ENCODE results near the gene SP6.
A peak's percentile ranks its signal among the peaks of the same experiment; 100 is the strongest.

Gene SP6

GRCh38 chr17:47821424-47822391, 29.3 kb downstream of the SP6 start, which contains the start of gene OSBPL7:
Gene OSBPL7 (minus strand): TSS chr17:47821794. CDS start chr17:47820278, 1,516 bp downstream.
- POLR2A ChIA-PET: interaction anchor here (1.3 kb wide), 1 partner anchor 9 kb away, joined by 15 read pairs; the partner anchor contains the start of genes LRRC46 and MRPL10

GRCh38 chr17:47821031-47821423, 29.9 kb downstream of the SP6 start:
- no peak for TF ChIP-seq CTCF (IDR thresholded peaks at IDR 0.05; ENCODE audit: insufficient read depth, low read length, missing control alignments)
- H3K4me3 ChIP-seq (ENCODE audit: low read depth, low read length): peak overlapping the region; percentile 87
- no peak for DNase-seq (ENCODE audit: low read depth, low spot score)
- POLR2A ChIA-PET: interaction anchor here (1.3 kb wide), 1 partner anchor 10 kb away, joined by 15 read pairs; the partner anchor contains the start of genes LRRC46 and MRPL10
- CTCF ChIA-PET: interaction anchor here (1.2 to 3.1 kb wide), 3 partner anchors 10 to 68 kb away, joined by 3 to 23 read pairs (median 10); partner anchors contain the start of genes LRRC46 and MRPL10

More at GRCh38 chr17:47821424-47822391, 29.3 kb downstream of the SP6 start, which contains the start of gene OSBPL7:
- H3K4me3 ChIP-seq (ENCODE audit: low read depth, low read length): peak within 1 kb of the TSS; percentile 87
- CTCF ChIA-PET: interaction anchor here (0.8 to 3.1 kb wide), 7 partner anchors 9 to 197 kb away, joined by 3 to 23 read pairs (median 3); partner anchors contain the start of genes LRRC46 and MRPL10
- peak; percentile 48 for TF ChIP-seq CTCF (IDR thresholded peaks at IDR 0.05; ENCODE audit: insufficient read depth, low read length, missing control alignments)
- DNase-seq (ENCODE audit: low read depth, low spot score): peak; percentile 36

GRCh38 chr17:47820033-47820789, 30.8 kb downstream of the SP6 start:
- H3K4me3 ChIP-seq (ENCODE audit: low read depth, low read length): peak overlapping the region; percentile 87
- POLR2A ChIA-PET: interaction anchor here (0.7 to 2.0 kb wide), 2 partner anchors 11 to 228 kb away, joined by 3 to 5 read pairs; partner anchors contain the start of genes LRRC46 and MRPL10
- no peak for TF ChIP-seq CTCF (IDR thresholded peaks at IDR 0.05; ENCODE audit: insufficient read depth, low read length, missing control alignments)
- no peak for DNase-seq (ENCODE audit: low read depth, low spot score)
- CTCF ChIA-PET: interaction anchor here (3.1 kb wide), 1 partner anchor 11 kb away, joined by 23 read pairs; the partner anchor contains the start of genes LRRC46 and MRPL10

- ChIA-PET POLR2A (interaction anchor here (2.0 kb wide), 1 partner anchor 12 kb away, joined by 5 read pairs; the partner anchor contains the start of genes LRRC46 and MRPL10), CTCF (no interaction called here)
Measured at GRCh38 chr17:47819475-47819874, 31.5 kb downstream of the SP6 start.

GRCh38 chr17:47818002-47818695, 32.8 kb downstream of the SP6 start:
- no peak for TF ChIP-seq CTCF (IDR thresholded peaks at IDR 0.05; ENCODE audit: insufficient read depth, low read length, missing control alignments)
- DNase-seq (ENCODE audit: low read depth, low spot score): no peak
- H3K4me3 ChIP-seq (ENCODE audit: low read depth, low read length): no peak overlapping the region
- POLR2A ChIA-PET: no interaction called here
- CTCF ChIA-PET: no interaction called here

More at GRCh38 chr17:47819475-47819874, 31.5 kb downstream of the SP6 start:
- DNase-seq (ENCODE audit: low read depth, low spot score): no peak
- H3K4me3 ChIP-seq (ENCODE audit: low read depth, low read length): no peak overlapping the region
- no peak for TF ChIP-seq CTCF (IDR thresholded peaks at IDR 0.05; ENCODE audit: insufficient read depth, low read length, missing control alignments)
